Non-pigmented ciliary epithelial cell (primary cell): ENCODE measurements around the gene ZAP70.

Experiments
- DNase-seq: peaks from one replicate; pipeline ENCODE4 v3.0.0-alpha.2; 2010; ENCODE audit warnings: low read depth

ZAP70 gene

GRCh38 chr2:97734061-97735051, 21.0 kb downstream of the ZAP70 start:
- DNase-seq: no peak

GRCh38 chr2:97735161-97735561, 21.8 kb downstream of the ZAP70 start:
- no peak for DNase-seq

GRCh38 chr2:97736185-97736584, 22.8 kb downstream of the ZAP70 start:
- no peak for DNase-seq

GRCh38 chr2:97736608-97737330, 23.4 kb downstream of the ZAP70 start:
- no peak for DNase-seq

- DNase-seq: no peak
Observed at GRCh38 chr2:97737421-97738178, 24.2 kb downstream of the ZAP70 start.

- no peak for DNase-seq
Observed at GRCh38 chr2:97738179-97739019, 25.0 kb downstream of the ZAP70 start.

GRCh38 chr2:97739020-97739892, 25.9 kb downstream of the ZAP70 start:
- no peak for DNase-seq

GRCh38 chr2:97739893-97740245, 26.5 kb downstream of the ZAP70 start:
- no peak for DNase-seq

GRCh38 chr2:97740590-97741182, 27.3 kb downstream of the ZAP70 start:
- no peak for DNase-seq

GRCh38 chr2:97741251-97741650, 27.9 kb downstream of the ZAP70 start:
- no peak for DNase-seq

- no peak for DNase-seq
Observed at GRCh38 chr2:97741686-97742085, 28.3 kb downstream of the ZAP70 start.

GRCh38 chr2:97742381-97742847, 29.0 kb downstream of the ZAP70 start:
- DNase-seq: no peak

GRCh38 chr2:97743913-97744312, 30.5 kb downstream of the ZAP70 start:
- no peak for DNase-seq

- DNase-seq: no peak
Observed at GRCh38 chr2:97745474-97746174, 32.2 kb downstream of the ZAP70 start.

- no peak for DNase-seq
Observed at GRCh38 chr2:97747285-97747684, 33.9 kb downstream of the ZAP70 start.

- DNase-seq: no peak
Observed at GRCh38 chr2:97747716-97748115, 34.3 kb downstream of the ZAP70 start.

- DNase-seq: no peak
Observed at GRCh38 chr2:97749581-97749980, 36.2 kb downstream of the ZAP70 start.

GRCh38 chr2:97750017-97750416, 36.6 kb downstream of the ZAP70 start:
- DNase-seq: no peak

GRCh38 chr2:97751752-97752151, 38.4 kb downstream of the ZAP70 start:
- DNase-seq: no peak
